Activated naive CD4-positive, alpha-beta T cell treated with anti-CD3 and anti-CD28 coated beads, Interleukin-2, amount 50 U/mL, for 24 hours (primary cell): ENCODE results near the gene TMSB10.
A peak's percentile ranks its signal among the peaks of the same experiment; 100 is the strongest.
"Not testable (repeated sequence)": the region's sequence is repeated elsewhere in the genome, so short reads cannot be mapped to it uniquely, and the experiment has no call there.

Experiments
- H3K27ac Mint-ChIP-seq: one replicate; pipeline ENCODE4 v1.8.0; 2021; ENCODE audit warnings: mild to moderate bottlenecking, mixed read lengths
- H3K27me3 Mint-ChIP-seq: one replicate; pipeline ENCODE4 v1.8.0; 2021; ENCODE audit warnings: mixed read lengths
- H3K36me3 Mint-ChIP-seq: one replicate; pipeline ENCODE4 v1.8.0; 2021; ENCODE audit warnings: mixed read lengths
- H3K4me1 Mint-ChIP-seq: one replicate; pipeline ENCODE4 v1.8.0; 2021; ENCODE audit warnings: mixed read lengths
- H3K4me3 Mint-ChIP-seq: one replicate; pipeline ENCODE4 v1.8.0; 2021; ENCODE audit warnings: mild to moderate bottlenecking, mixed read lengths
- H3K9me3 Mint-ChIP-seq: one replicate; pipeline ENCODE4 v1.8.0; 2021; ENCODE audit warnings: mixed read lengths

Gene TMSB10

GRCh38 chr2:84906900-84907714 lies 1.7 kb downstream of the TMSB10 start:
- peaks cover 9% of the 10 kb centered on the region for H3K36me3 Mint-ChIP-seq

GRCh38 chr2:84908948-84909713 lies 3.7 kb downstream of the TMSB10 start:
- H3K4me3 Mint-ChIP-seq: peak overlapping the region; percentile 72
- H3K9me3 Mint-ChIP-seq: no peaks in the 10 kb centered on the region

More at GRCh38 chr2:84906900-84907714, 1.7 kb downstream of the TMSB10 start:
- H3K27me3 Mint-ChIP-seq: no peaks in the 10 kb centered on the region
- no peaks in the 10 kb centered on the region for H3K9me3 Mint-ChIP-seq
- peak overlapping the region; percentile 93 for H3K27ac Mint-ChIP-seq
- peak overlapping the region; percentile 95 for H3K4me3 Mint-ChIP-seq
- H3K4me1 Mint-ChIP-seq: peaks cover 66% of the 10 kb centered on the region

GRCh38 chr2:84911135-84911678 lies 5.8 kb downstream of the TMSB10 start:
- peak overlapping the region; percentile 38 for H3K27ac Mint-ChIP-seq
- H3K9me3 Mint-ChIP-seq: no peaks in the 10 kb centered on the region
- peaks cover 49% of the 10 kb centered on the region for H3K4me1 Mint-ChIP-seq
- peaks cover 9% of the 10 kb centered on the region for H3K36me3 Mint-ChIP-seq
- no peaks in the 10 kb centered on the region for H3K27me3 Mint-ChIP-seq
- H3K4me3 Mint-ChIP-seq: no peak overlapping the region

More at GRCh38 chr2:84908948-84909713, 3.7 kb downstream of the TMSB10 start:
- peaks cover 55% of the 10 kb centered on the region for H3K4me1 Mint-ChIP-seq
- peak overlapping the region; percentile 10 for H3K27ac Mint-ChIP-seq
- H3K36me3 Mint-ChIP-seq: peaks cover 9% of the 10 kb centered on the region
- no peaks in the 10 kb centered on the region for H3K27me3 Mint-ChIP-seq

- H3K4me3 Mint-ChIP-seq: no peak overlapping the region
- no peaks in the 10 kb centered on the region for H3K27me3 Mint-ChIP-seq
- no peak overlapping the region for H3K27ac Mint-ChIP-seq
- H3K36me3 Mint-ChIP-seq: peaks cover 4% of the 10 kb centered on the region
- peaks cover 39% of the 10 kb centered on the region for H3K4me1 Mint-ChIP-seq
- no peaks in the 10 kb centered on the region for H3K9me3 Mint-ChIP-seq
These were observed 7.5 kb downstream of the TMSB10 start for GRCh38 chr2:84912984-84913383.

GRCh38 chr2:84914334-84914733 lies 8.9 kb downstream of the TMSB10 start:
- H3K4me3 Mint-ChIP-seq: no peak overlapping the region
- H3K27ac Mint-ChIP-seq: no peak overlapping the region
- H3K36me3 Mint-ChIP-seq: peaks cover 2% of the 10 kb centered on the region
- no peaks in the 10 kb centered on the region for H3K27me3 Mint-ChIP-seq
- peaks cover 36% of the 10 kb centered on the region for H3K4me1 Mint-ChIP-seq
- H3K9me3 Mint-ChIP-seq: no peaks in the 10 kb centered on the region

GRCh38 chr2:84915675-84916074 lies 10.2 kb downstream of the TMSB10 start:
- H3K9me3 Mint-ChIP-seq, H3K36me3 Mint-ChIP-seq, H3K4me3 Mint-ChIP-seq, H3K27ac Mint-ChIP-seq, H3K27me3 Mint-ChIP-seq: not testable (repeated sequence)
- peaks cover 41% of the 10 kb centered on the region for H3K4me1 Mint-ChIP-seq

- not testable (repeated sequence) for H3K36me3 Mint-ChIP-seq, H3K9me3 Mint-ChIP-seq, H3K4me3 Mint-ChIP-seq, H3K27me3 Mint-ChIP-seq
- peaks cover 34% of the 10 kb centered on the region for H3K4me1 Mint-ChIP-seq
- peak overlapping the region; percentile 88 for H3K27ac Mint-ChIP-seq
These were observed 12.4 kb downstream of the TMSB10 start for GRCh38 chr2:84917821-84918220.

GRCh38 chr2:84918430-84918829 lies 13.0 kb downstream of the TMSB10 start:
- Mint-ChIP-seq H3K27ac (peak overlapping the region; percentile 88), H3K4me3 (no peak overlapping the region), H3K4me1 (peaks cover 39% of the 10 kb centered on the region), H3K9me3 (no peaks in the 10 kb centered on the region), H3K27me3 (no peaks in the 10 kb centered on the region), H3K36me3 (no peaks in the 10 kb centered on the region)

- H3K4me1 Mint-ChIP-seq: peaks cover 50% of the 10 kb centered on the region
- H3K4me3 Mint-ChIP-seq: peak overlapping the region; percentile 75
- no peaks in the 10 kb centered on the region for H3K9me3 Mint-ChIP-seq
- no peaks in the 10 kb centered on the region for H3K36me3 Mint-ChIP-seq
- H3K27ac Mint-ChIP-seq: peak overlapping the region; percentile 86
- no peaks in the 10 kb centered on the region for H3K27me3 Mint-ChIP-seq
These were observed 14.6 kb downstream of the TMSB10 start for GRCh38 chr2:84919885-84920580.

- Mint-ChIP-seq H3K27ac (peak overlapping the region; percentile 71), H3K4me1 (peaks cover 70% of the 10 kb centered on the region), H3K36me3 (no peaks in the 10 kb centered on the region), H3K27me3 (no peaks in the 10 kb centered on the region), H3K9me3 (no peaks in the 10 kb centered on the region), H3K4me3 (no peak overlapping the region)
These were observed 17.6 kb downstream of the TMSB10 start for GRCh38 chr2:84923009-84923408.

- Mint-ChIP-seq H3K4me3 (peak overlapping the region; percentile 74), H3K36me3 (no peaks in the 10 kb centered on the region), H3K4me1 (peaks cover 59% of the 10 kb centered on the region), H3K9me3 (no peaks in the 10 kb centered on the region), H3K27me3 (no peaks in the 10 kb centered on the region), H3K27ac (peak overlapping the region; percentile 98)
These were observed 19.0 kb downstream of the TMSB10 start for GRCh38 chr2:84924173-84925106.

- Mint-ChIP-seq H3K9me3 (no peaks in the 10 kb centered on the region), H3K4me1 (peaks cover 56% of the 10 kb centered on the region), H3K36me3 (no peaks in the 10 kb centered on the region), H3K4me3 (peak overlapping the region; percentile 100), H3K27ac (peak overlapping the region; percentile 98), H3K27me3 (no peaks in the 10 kb centered on the region)
These were observed 19.9 kb downstream of the TMSB10 start for GRCh38 chr2:84925336-84925723.

- H3K4me3 Mint-ChIP-seq: peak overlapping the region; percentile 100
- no peaks in the 10 kb centered on the region for H3K36me3 Mint-ChIP-seq
- peaks cover 52% of the 10 kb centered on the region for H3K4me1 Mint-ChIP-seq
These were observed 20.4 kb downstream of the TMSB10 start for GRCh38 chr2:84925724-84926376.

GRCh38 chr2:84927275-84927627 lies 21.8 kb downstream of the TMSB10 start:
- peak overlapping the region; percentile 100 for H3K4me3 Mint-ChIP-seq
- H3K27me3 Mint-ChIP-seq: no peaks in the 10 kb centered on the region
- peak overlapping the region; percentile 98 for H3K27ac Mint-ChIP-seq
- H3K4me1 Mint-ChIP-seq: peaks cover 65% of the 10 kb centered on the region
- no peaks in the 10 kb centered on the region for H3K9me3 Mint-ChIP-seq
- H3K36me3 Mint-ChIP-seq: peaks cover 6% of the 10 kb centered on the region

More at GRCh38 chr2:84925724-84926376, 20.4 kb downstream of the TMSB10 start:
- H3K9me3 Mint-ChIP-seq: no peaks in the 10 kb centered on the region
- no peaks in the 10 kb centered on the region for H3K27me3 Mint-ChIP-seq
- peak overlapping the region; percentile 98 for H3K27ac Mint-ChIP-seq
